ENCODE measurements around the gene NCR3LG1.

NCR3LG1 gene

GRCh38 chr11:17384002-17384511 is 32.5 kb downstream of the NCR3LG1 start:
- no peak overlapping the region; the same call in 1 of the 2 replicates for H3K27ac ChIP-seq
- TF ChIP-seq ZFX (IDR thresholded peaks at IDR 0.05) (no peak), CTCF (conservative IDR thresholded peaks at IDR 0.05) (peak; percentile 93)

GRCh38 chr11:17385492-17385891 is 33.9 kb downstream of the NCR3LG1 start:
- TF ChIP-seq CTCF (conservative IDR thresholded peaks at IDR 0.05) (no peak), ZFX (IDR thresholded peaks at IDR 0.05) (no peak)
- no peak overlapping the region for H3K27ac ChIP-seq

GRCh38 chr11:17385926-17386325 is 34.3 kb downstream of the NCR3LG1 start:
- H3K27ac ChIP-seq: no peak overlapping the region
- no peak for TF ChIP-seq CTCF (conservative IDR thresholded peaks at IDR 0.05)

- TF ChIP-seq ZFX (IDR thresholded peaks at IDR 0.05) (no peak), CTCF (conservative IDR thresholded peaks at IDR 0.05) (peak; percentile 79)
- H3K27ac ChIP-seq: no peak overlapping the region
Observed at GRCh38 chr11:17386331-17387084, 34.9 kb downstream of the NCR3LG1 start.

- TF ChIP-seq ZFX (IDR thresholded peaks at IDR 0.05) (no peak), CTCF (conservative IDR thresholded peaks at IDR 0.05) (no peak)
Observed at GRCh38 chr11:17387254-17387653, 35.7 kb downstream of the NCR3LG1 start.

GRCh38 chr11:17387811-17388210 is 36.2 kb downstream of the NCR3LG1 start:
- no peak overlapping the region for H3K27ac ChIP-seq
- TF ChIP-seq CTCF (conservative IDR thresholded peaks at IDR 0.05) (no peak), ZFX (IDR thresholded peaks at IDR 0.05) (no peak)

More at GRCh38 chr11:17387254-17387653, 35.7 kb downstream of the NCR3LG1 start:
- no peak overlapping the region for H3K27ac ChIP-seq

- no peak for TF ChIP-seq CTCF (conservative IDR thresholded peaks at IDR 0.05)
- H3K27ac ChIP-seq: peak within 1 kb of the TSS; percentile 64
Observed at GRCh38 chr11:17388609-17389210, 37.1 kb downstream of the NCR3LG1 start, which contains the start of gene KCNJ11. Gene KCNJ11, minus strand, starts transcription at chr11:17388659. Its CDS starts 568 bp downstream, at chr11:17388091.

Measured in C4-2B (cell line).